Ovary (tissue), 3 donors: ENCODE results near the gene RCSD1.

Experiments used
- CTCF ChIP-seq, 3 donors: fragments of 450-650 bp in 2 of 3; fragments of 200-600 bp in 1 of 3; IDR thresholded peaks; one replicate each; pipeline versions ENCODE4 v1.5.1 to v1.8.0; 2016 to 2022; ENCODE audit warnings: antibody characterized with exemption in 3 of 3, mild to moderate bottlenecking in 1 of 3
- EP300 ChIP-seq: sonication (generic); formaldehyde crosslinking; IDR thresholded peaks from one replicate; pipeline ENCODE4 v1.6.1; 2017; ENCODE audit warnings: antibody characterized with exemption
- POLR2A ChIP-seq: fragments of 450-650 bp; IDR thresholded peaks from one replicate; pipeline ENCODE4 v1.6.1; 2017; ENCODE audit warnings: antibody characterized with exemption, mild to moderate bottlenecking, moderate library complexity
- donor health status: DM: no; HTN: no; CAD: no.

- TF ChIP-seq CTCF (IDR thresholded peaks at IDR 0.05) = no peak
- no peak for TF ChIP-seq POLR2A
- TF ChIP-seq EP300 = no peak
Observed at GRCh38 chr1:167644551-167644950, 14.5 kb downstream of the RCSD1 start.
